GM23338 (cell line): Measurements from ENCODE around the gene CFAP251.

Experiments used
- CREB1 ChIP-seq: fragments of 250-450 bp; sonication (Bioruptor Pico); IDR thresholded peaks from 2 replicates; pipeline ENCODE4 v1.5.0; 2020; ENCODE audit warnings: low read depth, mild to moderate bottlenecking, moderate library complexity
- CTCF ChIP-seq, 2 experiments: fragments of 200-600 bp in 1 of 2; sonication (generic) in 1 of 2; conservative IDR thresholded peaks; 2 replicates each; pipeline versions ENCODE4 v1.5.1 to v1.6.1; 2016 to 2017; ENCODE audit warnings: antibody characterized with exemption in 2 of 2, low read depth in 2 of 2, mild to moderate bottlenecking in 2 of 2, moderate library complexity in 1 of 2
- ETS1 ChIP-seq: IDR thresholded peaks from 2 replicates; pipeline ENCODE4 v1.6.1; 2016; ENCODE audit warnings: antibody characterized with exemption
- EZH2 ChIP-seq: fragments of 200-600 bp; sonication (generic); IDR thresholded peaks from one replicate; pipeline ENCODE4 v1.8.0; 2017; ENCODE audit warnings: antibody characterized with exemption, mild to moderate bottlenecking, low read depth; ENCODE audit not compliant: unreplicated experiment
- EZH2phosphoT487 ChIP-seq: fragments of 200-600 bp; sonication (generic); IDR thresholded peaks from one replicate; pipeline ENCODE4 v1.8.1; 2018; ENCODE audit warnings: antibody characterized with exemption; ENCODE audit not compliant: unreplicated experiment
- JUNB ChIP-seq: IDR thresholded peaks from one replicate; pipeline ENCODE4 v1.6.1; 2016; ENCODE audit warnings: antibody characterized with exemption; ENCODE audit not compliant: unreplicated experiment
- POLR2AphosphoS5 ChIP-seq: IDR thresholded peaks from 2 replicates; pipeline ENCODE4 v1.6.1; 2016; ENCODE audit warnings: antibody characterized with exemption, low read depth
- REST ChIP-seq: IDR thresholded peaks from one replicate; pipeline ENCODE4 v1.6.1; 2018; ENCODE audit warnings: antibody characterized with exemption; ENCODE audit not compliant: unreplicated experiment
- STAT1 ChIP-seq: IDR thresholded peaks from one replicate; pipeline ENCODE4 v1.6.1; 2016; ENCODE audit warnings: antibody characterized with exemption; ENCODE audit not compliant: unreplicated experiment
- ZNF114 ChIP-seq: fragments of 250-450 bp; sonication (Bioruptor Pico); IDR thresholded peaks from 2 replicates; pipeline ENCODE4 v1.5.0; 2020; ENCODE audit warnings: mild to moderate bottlenecking, moderate library complexity
- ZNF331 ChIP-seq: fragments of 250-450 bp; sonication (Bioruptor Pico); IDR thresholded peaks from 2 replicates; pipeline ENCODE4 v1.5.0; 2020; ENCODE audit warnings: low read depth, mild to moderate bottlenecking, moderate library complexity
- ZNF462 ChIP-seq: fragments of 250-450 bp; sonication (Bioruptor Pico); IDR thresholded peaks from 2 replicates; pipeline ENCODE4 v1.5.0; 2020; ENCODE audit warnings: mild to moderate bottlenecking, moderate library complexity

- no peak for TF ChIP-seq STAT1
- TF ChIP-seq CTCF (conservative IDR thresholded peaks at IDR 0.05; ENCODE audit: low read depth in 2 of 2) = no peak
- no peak for TF ChIP-seq ZNF331 (CRISPR knock-in tag)
- no peak for TF ChIP-seq POLR2AphosphoS5
- TF ChIP-seq EZH2 = no peak
- no peak for TF ChIP-seq ZNF462 (CRISPR knock-in tag)
- no peak for TF ChIP-seq REST
- TF ChIP-seq JUNB = no peak
- TF ChIP-seq EZH2phosphoT487 = no peak
- TF ChIP-seq CREB1 = no peak
- no peak for TF ChIP-seq ZNF114 (CRISPR knock-in tag)
- no peak for TF ChIP-seq ETS1
These were observed 39.6 kb downstream of the CFAP251 start for GRCh38 chr12:121957861-121958515.
